ENCODE results near the gene TMPRSS13.

The TMPRSS13 gene

DNA sequence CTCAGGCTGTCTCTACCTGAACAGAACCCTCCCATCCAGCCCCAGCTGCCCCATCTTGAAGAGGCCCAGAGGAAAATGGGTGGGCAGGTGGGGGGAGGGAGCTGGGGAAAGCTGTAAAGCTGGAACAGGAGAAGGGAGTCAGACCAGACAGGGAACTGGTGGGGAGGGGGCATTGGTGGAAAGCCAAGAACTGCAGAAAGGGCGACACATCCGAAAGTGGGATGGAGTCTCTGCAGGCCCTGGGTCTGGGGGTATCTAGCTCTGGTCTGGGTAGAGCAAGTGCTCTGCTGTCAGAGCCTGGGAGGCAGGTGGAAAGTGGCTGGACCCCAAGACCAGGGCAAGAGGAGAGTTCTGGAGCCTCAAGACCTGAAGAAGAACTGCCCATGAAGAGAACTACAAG lies 7.7 kb downstream of the TMPRSS13 start:
- ATAC-seq (replicated peaks) (no peak), DNase-seq (no peak)
- Mint-ChIP-seq H3K27ac (no peak overlapping the region), H3K4me3 (no peak overlapping the region), H3K36me3 (ENCODE audit: insufficient read depth) (peaks cover under 1% of the 10 kb centered on the region), H3K9me3 (no peaks in the 10 kb centered on the region), H3K4me1 (ENCODE audit: low read depth in 2 of 2) (peaks cover 0 to 3% of the 10 kb centered on the region in 2 donors), H3K27me3 (peaks cover 0 to 3% of the 10 kb centered on the region in 2 donors)

DNA sequence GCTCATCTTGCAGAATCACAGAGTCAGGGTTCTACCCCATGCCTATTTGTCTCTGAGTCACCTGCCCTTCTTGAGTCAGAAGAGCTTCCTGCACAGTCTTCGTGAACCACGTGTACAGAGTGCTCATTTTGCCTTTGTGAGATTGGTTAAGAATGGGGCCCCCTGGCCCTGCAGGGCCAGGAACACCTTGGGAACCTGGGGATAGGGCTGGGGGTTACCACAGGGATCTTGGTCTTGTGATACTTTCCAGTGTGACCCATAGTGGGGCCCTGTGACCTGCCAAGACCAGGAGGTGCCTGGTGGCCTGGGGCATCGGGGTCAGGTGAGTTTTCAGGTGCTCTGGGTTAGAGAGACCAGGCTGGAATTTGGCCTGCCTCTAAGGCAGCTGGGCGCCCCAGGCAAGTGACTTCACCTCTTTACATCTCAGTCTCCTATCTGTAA lies 9.4 kb downstream of the TMPRSS13 start:
- Mint-ChIP-seq H3K36me3 (ENCODE audit: insufficient read depth) (peaks cover 4% of the 10 kb centered on the region), H3K27ac (no peak overlapping the region), H3K9me3 (no peaks in the 10 kb centered on the region), H3K4me1 (ENCODE audit: low read depth in 2 of 2) (peaks cover 0 to 3% of the 10 kb centered on the region in 2 donors), H3K27me3 (peaks cover 0 to 7% of the 10 kb centered on the region in 2 donors), H3K4me3 (no peak overlapping the region)
- ATAC-seq (replicated peaks), result no peak
- no peak for DNase-seq

DNA sequence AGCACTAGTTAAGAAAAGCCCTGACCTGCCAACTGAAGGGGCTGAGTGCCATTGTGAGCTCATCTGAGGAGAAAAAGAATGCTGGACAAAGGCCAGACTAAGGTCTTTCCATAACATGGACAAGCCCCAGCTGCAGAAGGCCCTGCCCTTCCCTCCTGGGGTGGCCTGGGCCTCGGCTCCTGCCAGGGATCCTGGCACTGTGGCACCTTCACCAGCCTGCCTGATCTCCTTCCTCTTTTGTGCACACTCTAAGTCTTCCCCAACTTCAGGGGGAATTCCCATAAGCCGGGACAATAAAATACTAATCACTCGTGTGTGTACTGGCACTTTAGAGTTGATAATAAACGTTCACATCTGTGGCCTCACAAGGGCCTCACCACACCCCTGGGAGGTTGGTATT lies 9.9 kb downstream of the TMPRSS13 start:
- H3K9me3 Mint-ChIP-seq, result no peaks in the 10 kb centered on the region
- DNase-seq (no peak), ATAC-seq (replicated peaks) (no peak)
- H3K4me1 Mint-ChIP-seq (ENCODE audit: low read depth in 2 of 2), result peaks cover 0 to 3% of the 10 kb centered on the region in 2 donors
- H3K27me3 Mint-ChIP-seq, result peaks cover 0 to 7% of the 10 kb centered on the region in 2 donors
- H3K27ac Mint-ChIP-seq, result no peak overlapping the region
- no peak overlapping the region for H3K4me3 Mint-ChIP-seq
- H3K36me3 Mint-ChIP-seq (ENCODE audit: insufficient read depth), result peaks cover 4% of the 10 kb centered on the region

DNA sequence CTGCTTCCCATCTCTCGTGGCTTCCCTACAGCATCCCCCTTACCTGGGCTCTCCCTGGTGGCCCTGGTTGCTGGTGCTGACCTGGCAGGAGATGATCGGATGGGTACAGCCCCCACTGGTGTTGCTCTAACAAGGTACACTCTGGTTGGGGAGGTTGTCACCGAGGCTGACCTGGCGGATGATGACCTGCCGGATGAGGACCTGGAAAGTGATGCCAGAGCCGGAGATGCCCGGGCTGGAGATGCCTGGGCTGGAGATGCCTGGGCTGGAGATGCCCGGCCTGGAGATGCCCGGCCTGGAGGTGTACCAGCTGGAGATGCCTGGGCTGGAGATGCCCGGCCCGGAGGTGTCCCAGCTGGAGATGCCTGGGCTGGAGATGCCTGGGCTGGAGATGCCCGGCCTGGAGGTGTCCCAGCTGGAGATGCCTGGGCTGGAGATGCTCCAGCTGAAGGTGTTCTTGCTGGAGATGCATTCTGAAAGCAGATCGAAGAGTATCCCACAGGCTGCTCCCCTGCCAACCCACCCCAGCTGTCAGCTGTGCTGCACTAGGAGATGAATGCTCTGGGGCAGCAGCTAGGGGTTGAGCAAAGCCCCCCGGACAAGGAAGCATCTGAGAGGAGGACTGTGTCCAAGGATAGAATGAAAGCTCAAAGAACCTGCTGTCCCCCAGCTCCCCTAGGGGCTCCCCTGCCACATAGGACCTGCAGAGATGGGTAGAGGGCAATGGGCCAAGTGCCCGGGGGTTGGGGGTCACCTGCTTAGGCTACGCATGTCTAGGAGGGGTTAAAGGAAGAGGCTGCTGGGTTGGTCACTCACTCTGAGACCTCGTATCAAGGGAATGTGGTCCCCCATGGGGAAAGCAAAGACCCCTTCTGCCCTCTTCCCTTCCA lies 10.6 kb downstream of the TMPRSS13 start:
- DNase-seq, result no peak
- H3K4me3 Mint-ChIP-seq, result no peak overlapping the region
- peaks cover 0 to 7% of the 10 kb centered on the region in 2 donors for H3K27me3 Mint-ChIP-seq
- H3K27ac Mint-ChIP-seq, result no peak overlapping the region
- peaks cover 0 to 3% of the 10 kb centered on the region in 2 donors for H3K4me1 Mint-ChIP-seq (ENCODE audit: low read depth in 2 of 2)
- no peaks in the 10 kb centered on the region for H3K9me3 Mint-ChIP-seq
- peaks cover 4% of the 10 kb centered on the region for H3K36me3 Mint-ChIP-seq (ENCODE audit: insufficient read depth)
- ATAC-seq (replicated peaks), result no peak

DNA sequence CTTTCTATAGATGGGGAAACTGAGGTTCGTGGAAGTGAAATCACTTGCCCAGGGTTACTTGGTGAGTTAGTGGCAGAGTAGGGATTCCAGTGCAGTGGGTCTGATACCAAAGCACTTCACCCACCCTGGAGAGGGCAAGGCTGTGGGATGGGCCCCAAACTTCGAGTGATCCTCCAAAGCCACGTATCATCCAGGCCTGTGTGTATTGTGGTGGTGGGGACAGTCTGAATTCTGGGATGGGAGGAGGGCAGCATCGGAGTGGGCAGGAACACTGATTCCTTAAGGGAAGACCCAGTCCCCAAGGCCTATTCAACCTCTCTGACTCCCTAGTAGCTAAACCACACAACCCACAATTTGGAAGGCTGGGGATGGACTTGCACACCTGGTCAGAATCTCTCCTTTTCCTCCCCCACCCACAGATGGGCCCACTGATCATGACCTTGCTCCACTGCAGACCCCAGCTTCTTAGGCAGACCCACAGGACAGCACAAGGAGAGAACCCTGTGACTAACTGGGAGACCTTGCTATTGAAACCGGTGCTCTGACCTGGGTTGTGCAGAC lies 11.5 kb downstream of the TMPRSS13 start:
- Mint-ChIP-seq H3K36me3 (ENCODE audit: insufficient read depth) (peaks cover 4% of the 10 kb centered on the region), H3K27me3 (peaks cover 0 to 8% of the 10 kb centered on the region in 2 donors), H3K9me3 (no peaks in the 10 kb centered on the region), H3K4me1 (ENCODE audit: low read depth in 2 of 2) (peaks cover 0 to 3% of the 10 kb centered on the region in 2 donors), H3K4me3 (no peak overlapping the region), H3K27ac (no peak overlapping the region)
- DNase-seq (no peak), ATAC-seq (replicated peaks) (no peak)

DNA sequence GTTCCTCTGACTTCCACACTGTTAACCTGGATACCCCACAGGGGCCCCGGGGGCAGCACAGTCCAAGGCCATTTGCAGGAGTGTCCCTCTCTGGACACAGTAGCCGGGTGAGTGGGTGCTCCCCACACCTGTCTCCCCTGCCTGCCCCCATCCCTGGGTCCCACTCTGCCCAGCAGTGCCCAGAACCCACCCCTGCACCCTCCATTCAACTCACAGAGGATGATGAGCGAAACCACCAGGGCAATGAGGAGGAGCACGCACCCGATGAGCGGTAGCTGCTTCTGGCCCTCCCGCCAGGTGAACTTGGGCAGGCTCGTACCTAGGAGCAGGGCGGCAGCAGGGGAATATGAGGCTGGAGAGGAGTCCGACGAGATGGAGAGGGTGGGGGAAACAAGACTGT lies 12.2 kb downstream of the TMPRSS13 start:
- Mint-ChIP-seq H3K27me3 (peaks cover 0 to 13% of the 10 kb centered on the region in 2 donors), H3K27ac (no peak overlapping the region), H3K36me3 (ENCODE audit: insufficient read depth) (peaks cover 4% of the 10 kb centered on the region), H3K9me3 (no peaks in the 10 kb centered on the region), H3K4me3 (no peak overlapping the region), H3K4me1 (ENCODE audit: low read depth in 2 of 2) (peaks cover 0 to 4% of the 10 kb centered on the region in 2 donors)
- DNase-seq (no peak), ATAC-seq (replicated peaks) (no peak)

DNA sequence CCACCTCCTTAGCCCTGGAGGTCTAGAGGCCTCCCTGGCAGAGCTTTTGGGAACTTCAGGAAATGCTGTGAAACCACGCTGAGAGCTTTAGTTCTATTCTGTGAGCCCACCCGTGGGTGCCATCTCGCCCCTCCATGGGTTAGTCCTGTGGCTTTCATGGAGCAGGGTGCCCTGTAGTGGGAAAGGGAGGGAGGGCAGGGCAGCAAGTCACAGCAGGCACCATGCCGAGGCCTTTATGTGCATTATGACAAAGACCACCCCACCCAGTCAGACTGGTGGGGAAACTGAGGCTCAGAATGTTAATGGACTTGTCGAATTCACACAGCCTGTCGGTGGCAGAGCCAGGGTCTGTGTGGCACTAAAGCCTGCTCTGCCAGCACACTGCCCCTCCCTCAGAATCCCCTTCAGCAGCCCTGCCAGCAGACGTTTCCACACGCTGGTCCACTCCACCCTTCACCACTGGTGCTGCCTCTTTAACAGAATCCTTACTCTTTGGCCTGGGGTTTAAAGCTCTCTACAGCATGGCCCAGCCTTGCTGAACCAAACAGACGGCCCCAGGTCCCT lies 13.4 kb downstream of the TMPRSS13 start:
- no peak overlapping the region for H3K4me3 Mint-ChIP-seq
- peaks cover 0 to 13% of the 10 kb centered on the region in 2 donors for H3K27me3 Mint-ChIP-seq
- peaks cover 0 to 8% of the 10 kb centered on the region in 2 donors for H3K4me1 Mint-ChIP-seq (ENCODE audit: low read depth in 2 of 2)
- H3K27ac Mint-ChIP-seq, result no peak overlapping the region
- no peak for ATAC-seq (replicated peaks)
- no peak for DNase-seq
- no peaks in the 10 kb centered on the region for H3K9me3 Mint-ChIP-seq
- H3K36me3 Mint-ChIP-seq (ENCODE audit: insufficient read depth), result peaks cover 4% of the 10 kb centered on the region

DNA sequence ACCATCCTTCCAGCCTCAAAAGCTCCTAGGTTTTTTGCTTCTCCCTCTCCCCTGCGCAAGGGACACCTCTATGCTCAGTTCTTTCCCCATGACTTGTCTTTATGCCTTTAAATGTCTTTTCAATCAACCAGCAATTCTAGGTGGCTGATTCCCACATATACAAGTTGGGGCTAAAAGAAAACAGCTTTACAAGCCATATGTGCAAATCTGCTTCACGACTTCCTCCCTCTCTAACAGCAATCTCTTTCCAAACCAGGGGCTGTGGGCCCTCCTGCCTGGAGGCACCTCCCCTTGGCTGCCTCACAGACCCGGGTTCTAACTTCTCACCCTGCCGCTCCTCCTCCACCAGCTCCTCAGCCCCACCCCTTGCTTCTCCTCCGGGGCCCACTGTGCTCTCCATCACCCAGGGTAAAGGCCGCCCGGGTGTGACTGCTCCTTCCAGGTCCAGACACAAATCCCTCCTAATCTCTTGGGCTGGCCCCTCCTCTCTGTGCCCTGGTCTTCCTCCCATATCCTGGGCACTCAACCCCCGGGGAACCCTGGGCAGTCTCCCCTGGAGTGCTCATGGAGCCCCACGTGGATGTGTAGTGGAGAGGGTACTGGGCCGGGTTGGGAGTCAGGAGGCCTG lies 14.1 kb downstream of the TMPRSS13 start:
- DNase-seq (no peak), ATAC-seq (replicated peaks) (no peak)
- no peak overlapping the region for H3K27ac Mint-ChIP-seq
- H3K9me3 Mint-ChIP-seq, result no peaks in the 10 kb centered on the region
- H3K4me3 Mint-ChIP-seq, result no peak overlapping the region
- H3K36me3 Mint-ChIP-seq (ENCODE audit: insufficient read depth), result peaks cover 4% of the 10 kb centered on the region
- peaks cover 0 to 13% of the 10 kb centered on the region in 2 donors for H3K27me3 Mint-ChIP-seq
- H3K4me1 Mint-ChIP-seq (ENCODE audit: low read depth in 2 of 2), result peaks cover 0 to 8% of the 10 kb centered on the region in 2 donors

DNA sequence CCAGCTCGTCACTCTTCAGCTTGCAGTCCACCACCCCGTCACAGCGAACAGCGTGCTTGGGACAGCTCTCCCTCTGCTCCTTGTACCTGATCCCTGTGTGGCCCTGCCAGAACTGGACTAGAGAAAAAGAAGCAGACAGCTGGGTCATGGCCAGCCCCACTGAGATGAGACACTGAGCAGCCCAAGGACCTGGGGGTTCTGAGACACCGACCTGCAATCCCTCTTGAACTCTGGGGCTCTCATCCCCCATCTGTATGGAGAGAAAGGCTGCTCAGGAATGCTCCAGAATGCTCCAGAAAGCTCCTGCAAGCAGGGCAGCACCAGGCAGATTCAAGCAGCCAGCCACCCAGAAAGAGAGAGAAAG lies 14.8 kb downstream of the TMPRSS13 start:
- ATAC-seq (replicated peaks) (no peak), DNase-seq (no peak)
- H3K4me3 Mint-ChIP-seq, result no peak overlapping the region
- H3K9me3 Mint-ChIP-seq, result no peaks in the 10 kb centered on the region
- no peak overlapping the region for H3K27ac Mint-ChIP-seq
- H3K27me3 Mint-ChIP-seq, result peaks cover 0 to 13% of the 10 kb centered on the region in 2 donors
- H3K4me1 Mint-ChIP-seq (ENCODE audit: low read depth in 2 of 2), result peaks cover 0 to 8% of the 10 kb centered on the region in 2 donors
- peaks cover 7% of the 10 kb centered on the region for H3K36me3 Mint-ChIP-seq (ENCODE audit: insufficient read depth)

DNA sequence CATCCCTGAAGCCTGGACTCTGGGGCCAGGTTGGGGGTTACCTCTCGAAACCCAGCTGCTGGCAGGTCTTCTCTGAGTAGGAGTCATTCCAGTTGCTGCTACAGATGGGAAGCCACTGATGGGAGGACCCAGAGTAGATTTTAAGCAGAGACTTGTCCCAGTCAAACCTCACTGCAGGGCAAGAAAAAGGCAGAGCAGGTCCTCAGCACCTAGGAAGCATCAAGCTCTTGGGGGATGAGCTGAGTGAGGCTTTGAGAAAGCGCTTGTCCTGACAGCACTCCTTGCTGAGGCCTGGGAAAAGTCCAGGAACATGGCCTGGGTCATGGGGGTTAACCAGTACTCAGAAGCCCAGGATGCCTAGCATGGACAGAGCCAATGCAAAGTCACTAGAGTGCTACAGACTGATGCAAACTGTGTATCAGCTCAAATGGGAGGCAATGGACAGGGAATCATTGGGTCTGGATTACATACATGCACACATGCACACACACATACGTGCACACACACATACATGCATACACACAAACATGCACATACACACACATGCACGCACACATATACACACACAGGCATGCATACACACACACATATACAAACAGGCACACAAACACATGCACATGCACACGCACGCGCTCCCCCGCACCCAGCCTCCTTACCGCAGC lies 15.3 kb downstream of the TMPRSS13 start:
- H3K27me3 Mint-ChIP-seq, result peaks cover 0 to 13% of the 10 kb centered on the region in 2 donors
- H3K4me3 Mint-ChIP-seq, result no peak overlapping the region
- H3K27ac Mint-ChIP-seq, result no peak overlapping the region
- H3K9me3 Mint-ChIP-seq, result no peaks in the 10 kb centered on the region
- H3K4me1 Mint-ChIP-seq (ENCODE audit: low read depth in 2 of 2), result peaks cover 0 to 8% of the 10 kb centered on the region in 2 donors
- ATAC-seq (replicated peaks), result no peak
- peaks cover 7% of the 10 kb centered on the region for H3K36me3 Mint-ChIP-seq (ENCODE audit: insufficient read depth)
- no peak for DNase-seq

DNA sequence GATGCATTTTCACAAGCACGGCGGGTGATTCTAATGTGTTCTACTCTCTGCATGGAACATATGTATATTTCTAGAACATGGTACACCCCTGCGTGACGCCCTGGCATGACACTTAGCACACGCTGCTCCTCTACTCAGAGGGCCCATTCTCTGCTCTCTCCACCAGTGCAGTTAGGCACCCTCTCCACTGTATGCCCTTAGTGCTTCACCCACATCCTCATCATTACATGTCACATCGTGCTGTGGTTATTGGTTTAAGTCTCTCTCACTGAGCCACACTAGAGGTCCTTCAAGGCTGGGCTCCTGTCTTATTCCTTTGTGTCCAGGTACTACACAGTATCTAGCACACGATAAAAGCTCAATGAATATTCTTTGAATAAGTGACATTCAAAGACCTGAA lies 16.7 kb downstream of the TMPRSS13 start:
- peaks cover 0 to 13% of the 10 kb centered on the region in 2 donors for H3K27me3 Mint-ChIP-seq
- no peak for DNase-seq
- no peak overlapping the region for H3K27ac Mint-ChIP-seq
- peaks cover 4 to 15% of the 10 kb centered on the region in 2 donors for H3K4me1 Mint-ChIP-seq (ENCODE audit: low read depth in 2 of 2)
- no peak overlapping the region for H3K4me3 Mint-ChIP-seq
- peaks cover 7% of the 10 kb centered on the region for H3K36me3 Mint-ChIP-seq (ENCODE audit: insufficient read depth)
- no peak for ATAC-seq (replicated peaks)
- H3K9me3 Mint-ChIP-seq, result no peaks in the 10 kb centered on the region

DNA sequence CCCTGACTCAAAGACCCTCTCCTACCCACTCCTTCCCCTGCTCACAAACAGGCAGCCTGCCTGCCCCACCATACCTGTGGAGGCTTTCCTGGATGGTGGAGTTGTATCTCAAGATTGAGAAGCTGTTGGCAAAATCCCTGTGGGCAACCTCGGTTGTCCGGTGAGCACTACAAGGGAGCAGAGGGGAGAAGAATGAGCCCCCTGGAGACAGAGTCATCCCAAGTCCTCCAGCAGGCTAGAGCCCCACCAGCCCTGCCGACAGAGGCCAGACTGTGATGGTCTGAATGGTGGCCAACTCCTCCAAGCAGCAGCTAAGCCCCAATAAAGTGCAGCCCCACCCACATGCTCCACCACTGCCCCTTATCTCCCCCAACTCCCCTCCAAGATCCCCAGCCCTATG lies 17.5 kb downstream of the TMPRSS13 start:
- H3K27me3 Mint-ChIP-seq, result peaks cover 0 to 13% of the 10 kb centered on the region in 2 donors

More for the DNA sequence above, 17.5 kb downstream of the TMPRSS13 start:
- ATAC-seq (replicated peaks), result no peak
- peaks cover 7% of the 10 kb centered on the region for H3K36me3 Mint-ChIP-seq (ENCODE audit: insufficient read depth)
- peaks cover 9 to 18% of the 10 kb centered on the region in 2 donors for H3K4me1 Mint-ChIP-seq (ENCODE audit: low read depth in 2 of 2)
- H3K9me3 Mint-ChIP-seq, result no peaks in the 10 kb centered on the region
- H3K4me3 Mint-ChIP-seq, result no peak overlapping the region
- no peak for DNase-seq
- no peak overlapping the region for H3K27ac Mint-ChIP-seq

Data from effector memory CD8-positive, alpha-beta T cell (primary cell).